K562 (cell line): ENCODE measurements around the gene NFKB2. TPM values are rescaled to one million over a fixed set of nuclear protein-coding genes. Genes with fewer than 3 reads are reported as not detected.

Experiments
- ARID4B ChIP-seq: sonication (generic); formaldehyde crosslinking; IDR thresholded peaks from 2 replicates; pipeline ENCODE4 v1.8.0; 2022; ENCODE audit warnings: mild to moderate bottlenecking, missing genetic modification reagents
- BMI1 ChIP-seq: fragments of 150-350 bp; IDR thresholded peaks from 2 replicates; pipeline ENCODE4 v1.6.1; 2014; ENCODE audit warnings: low read length
- E2F5 ChIP-seq: sonication (generic); formaldehyde crosslinking; IDR thresholded peaks from 2 replicates; pipeline ENCODE4 v1.8.0; 2022; ENCODE audit warnings: mild to moderate bottlenecking, missing genetic modification reagents
- ELF1 ChIP-seq: fragments of 200-800 bp; sonication (Bioruptor generic); IDR thresholded peaks from 2 replicates; pipeline ENCODE4 v1.6.1; 2016; ENCODE audit warnings: missing genetic modification characterization, missing compliant biosample characterization
- FOS ChIP-seq: IDR thresholded peaks from 3 replicates; pipeline ENCODE4 v1.6.1; 2011; ENCODE audit not compliant: insufficient read length; ENCODE audit errors: extremely low read depth
- FOSL1 ChIP-seq: fragments of 200-800 bp; sonication (Bioruptor generic); conservative IDR thresholded peaks from 2 replicates; pipeline ENCODE4 v1.6.1; 2016; ENCODE audit warnings: missing genetic modification characterization, missing compliant biosample characterization
- FOXA1 ChIP-seq: fragments of 450-650 bp; IDR thresholded peaks from 2 replicates; pipeline ENCODE4 v1.6.1; 2016; ENCODE audit warnings: mild to moderate bottlenecking, borderline replicate concordance
- ID3 ChIP-seq, 2 experiments: fragments of 250-450 bp in 1 of 2; fragments of 450-650 bp in 1 of 2; sonication (Bioruptor Pico) in 1 of 2; IDR thresholded peaks; 2 replicates each; pipeline versions ENCODE4 v1.6.1 to v1.8.0; 2016 to 2021; ENCODE audit warnings: mild to moderate bottlenecking in 2 of 2, moderate library complexity in 2 of 2, missing compliant biosample characterization in 1 of 2, missing genetic modification characterization in 1 of 2
- MAZ ChIP-seq, 2 experiments: fragments of 450-650 bp in 1 of 2; sonication (generic) in 1 of 2; formaldehyde crosslinking; IDR thresholded peaks in 1 of 2; conservative IDR thresholded peaks in 1 of 2; 2 replicates each; pipeline versions ENCODE4 v1.4.0 to v1.5.0; 2020; ENCODE audit warnings: mild to moderate bottlenecking in 1 of 2, missing genetic modification reagents in 1 of 2
- MNT ChIP-seq, 2 experiments: fragments of 450-650 bp; conservative IDR thresholded peaks; 2 replicates each; pipeline ENCODE4 v1.6.1; 2017; ENCODE audit warnings: mild to moderate bottlenecking in 2 of 2, moderate library complexity in 2 of 2
- PHF8 ChIP-seq: fragments of 200-600 bp; sonication (generic); IDR thresholded peaks from 2 replicates; pipeline ENCODE4 v1.6.1; 2012; ENCODE audit warnings: mixed run types, mild to moderate bottlenecking, inconsistent platforms, low read length, moderate library complexity, borderline replicate concordance
- POLR2G ChIP-seq: fragments of 200-400 bp; formaldehyde crosslinking; IDR thresholded peaks from 2 replicates; pipeline ENCODE4 v1.6.1; 2017; ENCODE audit warnings: low read depth, mild to moderate bottlenecking, antibody characterized with exemption, low read length, moderate library complexity
- RBM22 ChIP-seq: fragments of 200-400 bp; formaldehyde crosslinking; IDR thresholded peaks from 2 replicates; pipeline ENCODE4 v1.6.1; 2018; ENCODE audit warnings: low read length, low read depth; ENCODE audit not compliant: poor library complexity, severe bottlenecking
- SIN3B ChIP-seq: fragments of 450-650 bp; IDR thresholded peaks from 2 replicates; pipeline ENCODE4 v1.6.1; 2017; ENCODE audit warnings: low read depth, mild to moderate bottlenecking, moderate library complexity
- SP1 ChIP-seq: sonication (generic); formaldehyde crosslinking; IDR thresholded peaks from 2 replicates; pipeline ENCODE4 v1.8.1; 2022; ENCODE audit warnings: mild to moderate bottlenecking, missing genetic modification reagents
- SPI1 ChIP-seq: IDR thresholded peaks from 2 replicates; pipeline ENCODE4 v1.6.1; 2011; ENCODE audit warnings: low read depth, low read length, control low read depth, borderline replicate concordance
- ZBTB17 ChIP-seq: fragments of 450-650 bp; formaldehyde crosslinking; IDR thresholded peaks from 2 replicates; pipeline ENCODE4 v1.4.0; 2020; ENCODE audit warnings: mild to moderate bottlenecking
- polyA plus RNA-seq, 8 experiments: library from polyadenylated mRNA; depleted of rRNA in 4 of 8; stranded (reverse) in 5 of 8; unstranded in 3 of 8; fragments of >200 nt; fragmentation: Nextera tagmentation in 2 of 8; fragmentation: Illumina TruSeq in 1 of 8; extraction: Ambion mirVana in 2 of 8; extraction: Trizol in 1 of 8; gene quantifications; 2 replicates each; pipeline versions ENCODE4 v1.2.1 to v1.2.3, GENCODE V29; 2011 to 2014; ENCODE audit warnings: inconsistent platforms in 1 of 8, missing spikeins in 1 of 8
- total RNA-seq, 7 experiments: library from RNA; depleted of rRNA in 6 of 7; stranded (reverse); fragments of >200 nt in 6 of 7; fragmentation: Illumina TruSeq in 2 of 7; extraction: Trizol in 2 of 7; gene quantifications; 2 replicates each; pipeline versions ENCODE4 v1.2.1 to v1.2.3, GENCODE V29; 2011 to 2021; ENCODE audit warnings: low replicate concordance in 1 of 7
- TF ChIP-seq, protein P1 (sequence below): fragments of 450-650 bp; IDR thresholded peaks from 2 replicates; pipeline ENCODE4 v1.6.1; 2016

The NFKB2 gene
- total and polyA plus RNA-seq, 9 of the 15 experiments (the other 6 are each of a cell fraction or from before 2014, with no cell fraction given), result 0.07 to 20.3 (median 7.9) TPM

GRCh38 chr10:102394079-102394800 is 1.3 kb upstream of the NFKB2 start (continued):
- TF ChIP-seq RBM22 (peak; percentile 48), ELF1 (peak; percentile 90), MAZ (CRISPR knock-in tag; conservative IDR thresholded peaks at IDR 0.05 in 1 of 2, IDR thresholded peaks at IDR 0.05 in 1 of 2) (peak; percentile 93 to 94), FOSL1 (tag) (no peak), ARID4B (CRISPR knock-in tag) (peak; percentile 68; the same call in 1 of the 2 replicates), FOS (peak; percentile 38), SIN3B (peak; percentile 32; the same call in 1 of the 2 replicates), BMI1 (no peak), PHF8 (peak; percentile 55; the same call in 1 of the 2 replicates), E2F5 (CRISPR knock-in tag) (no peak), ID3 (CRISPR knock-in tag; IDR thresholded peaks at IDR 0.05) (no peak), ID3 (tag; IDR thresholded peaks at IDR 0.05) (0 out of 2 replicates have a peak, but pooled peaks have one; percentile 16), ZBTB17 (CRISPR knock-in tag) (0 out of 2 replicates have a peak, but pooled peaks have one; percentile 41), SPI1 (peak; percentile 88), POLR2G (peak; percentile 89), FOXA1 (no peak), MNT (conservative IDR thresholded peaks at IDR 0.05) (peak; percentile 87 to 92), SP1 (CRISPR knock-in tag) (peak; percentile 30; the same call in 1 of the 2 replicates)
- TF ChIP-seq, protein P1, sequence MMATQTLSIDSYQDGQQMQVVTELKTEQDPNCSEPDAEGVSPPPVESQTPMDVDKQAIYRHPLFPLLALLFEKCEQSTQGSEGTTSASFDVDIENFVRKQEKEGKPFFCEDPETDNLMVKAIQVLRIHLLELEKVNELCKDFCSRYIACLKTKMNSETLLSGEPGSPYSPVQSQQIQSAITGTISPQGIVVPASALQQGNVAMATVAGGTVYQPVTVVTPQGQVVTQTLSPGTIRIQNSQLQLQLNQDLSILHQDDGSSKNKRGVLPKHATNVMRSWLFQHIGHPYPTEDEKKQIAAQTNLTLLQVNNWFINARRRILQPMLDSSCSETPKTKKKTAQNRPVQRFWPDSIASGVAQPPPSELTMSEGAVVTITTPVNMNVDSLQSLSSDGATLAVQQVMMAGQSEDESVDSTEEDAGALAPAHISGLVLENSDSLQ, result peak; percentile 54
